HG03039 (cell line): ENCODE data around the gene SLC27A2.
"Not testable (repeated sequence)": the region's sequence is repeated elsewhere in the genome, so short reads cannot be mapped to it uniquely, and the experiment has no call there.

ENCODE experiments used
- ATAC-seq: cut with Tn5 transposase; IDR thresholded peaks from one replicate; pipeline ENCODE4 v1.9.1; 2021; ENCODE audit warnings: mild to moderate bottlenecking, moderate library complexity; ENCODE audit not compliant: unreplicated experiment

The SLC27A2 gene

DNA sequence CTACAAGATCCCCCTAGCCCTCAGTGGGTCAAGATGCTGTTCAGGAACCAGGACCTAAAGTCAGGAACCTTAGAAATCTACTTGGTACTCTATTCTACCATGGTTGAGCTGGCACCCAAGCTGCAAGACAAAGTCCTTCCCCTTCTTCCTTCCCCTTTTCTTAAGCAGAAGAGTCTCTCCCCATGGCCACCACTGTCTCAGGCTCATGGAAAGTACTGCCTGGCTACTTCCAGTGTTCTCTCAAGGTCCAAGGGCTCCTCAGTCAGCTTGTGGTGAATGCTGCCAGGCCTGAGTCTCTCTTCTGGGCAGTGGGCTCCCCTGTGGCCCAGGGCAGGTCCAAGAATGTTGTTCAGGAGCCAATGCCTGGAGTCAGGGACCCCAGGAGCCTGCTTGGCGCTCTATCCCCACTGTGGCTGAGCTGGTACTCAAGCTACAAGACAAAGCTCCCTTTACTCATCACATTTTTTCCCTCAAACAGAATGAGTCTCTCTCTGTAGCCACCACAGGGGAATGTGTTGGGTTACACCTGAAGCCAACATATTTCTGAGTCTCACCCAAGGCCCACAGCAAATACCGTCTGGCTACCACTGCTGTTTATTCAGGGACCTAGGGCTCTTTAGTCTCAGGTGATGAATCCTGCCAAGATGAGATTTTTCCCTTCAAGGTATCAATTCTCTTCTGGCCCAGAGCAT lies 18.1 kb upstream of the SLC27A2 start:
- no peak for ATAC-seq

DNA sequence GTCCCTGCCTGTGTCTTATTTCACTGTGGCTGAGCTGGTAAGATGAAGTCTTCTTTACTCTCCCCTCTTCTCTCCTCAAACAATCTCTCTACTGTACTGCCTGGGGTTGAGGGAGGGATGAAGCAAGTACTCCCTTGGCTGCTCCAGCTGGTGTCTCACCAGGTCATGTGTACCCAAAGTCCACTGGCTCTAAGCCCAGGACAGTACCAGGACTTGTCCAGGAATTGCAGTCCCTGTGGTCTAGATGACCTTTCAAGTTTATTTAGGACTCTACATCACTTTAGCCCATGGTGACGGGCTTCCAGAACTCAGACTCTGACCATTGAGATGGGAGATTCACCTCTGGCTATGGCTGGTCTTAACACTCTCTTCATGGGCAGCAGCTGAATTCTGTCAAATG lies 17.5 kb upstream of the SLC27A2 start:
- no peak for ATAC-seq

DNA sequence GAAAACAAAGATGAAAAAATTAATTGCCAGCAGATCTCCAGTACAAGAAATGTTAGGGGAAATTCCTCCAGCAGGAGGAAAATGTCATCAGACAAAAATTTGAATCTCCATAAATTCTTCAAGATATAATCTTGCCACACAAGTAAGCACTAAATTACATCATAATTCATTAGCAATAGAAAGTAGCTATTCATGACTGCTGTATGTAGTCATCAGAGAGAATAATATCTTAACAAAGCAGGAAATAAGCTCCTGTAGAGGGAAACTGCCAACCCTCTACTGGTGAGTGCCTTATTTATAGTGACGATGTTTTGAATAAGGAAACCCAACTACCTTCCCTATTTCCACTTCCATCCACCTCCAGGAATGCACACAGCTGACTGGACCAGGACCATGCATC lies 15.8 kb upstream of the SLC27A2 start:
- ATAC-seq, result no peak

GRCh38 chr15:50167110-50167509 lies 14.9 kb upstream of the SLC27A2 start:
- ATAC-seq, result no peak

GRCh38 chr15:50168379-50168778 lies 13.6 kb upstream of the SLC27A2 start:
- ATAC-seq, result no peak

DNA sequence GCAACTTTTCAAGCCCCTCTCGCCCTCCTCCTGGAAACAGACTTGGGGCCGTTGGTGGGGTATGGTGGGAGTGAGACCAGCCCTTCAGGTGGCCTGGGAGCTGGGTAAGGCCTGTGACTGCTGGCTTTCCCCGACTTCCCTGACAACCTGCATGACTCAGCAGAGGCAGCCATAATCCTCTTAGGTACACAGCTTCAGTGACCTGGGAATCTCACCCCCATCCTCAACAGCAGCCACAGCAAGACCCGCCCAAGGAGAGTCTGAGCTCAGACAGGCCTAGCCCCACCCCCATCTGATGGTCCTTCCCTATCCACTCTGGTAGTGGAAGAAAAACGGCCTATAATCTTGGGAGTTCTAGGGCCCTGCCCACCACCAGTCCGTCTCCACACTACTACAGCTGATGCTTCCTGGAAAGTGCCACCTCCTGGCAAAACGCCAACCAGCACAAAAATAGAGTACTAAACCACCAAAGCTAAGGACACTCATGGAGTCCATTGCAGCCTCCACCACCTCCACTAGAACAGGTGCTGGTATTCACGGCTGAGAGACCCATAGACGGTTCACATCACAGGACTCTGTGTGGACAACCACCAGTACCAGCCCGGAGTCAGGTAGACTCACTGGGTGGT lies 13.1 kb upstream of the SLC27A2 start:
- no peak for ATAC-seq

DNA sequence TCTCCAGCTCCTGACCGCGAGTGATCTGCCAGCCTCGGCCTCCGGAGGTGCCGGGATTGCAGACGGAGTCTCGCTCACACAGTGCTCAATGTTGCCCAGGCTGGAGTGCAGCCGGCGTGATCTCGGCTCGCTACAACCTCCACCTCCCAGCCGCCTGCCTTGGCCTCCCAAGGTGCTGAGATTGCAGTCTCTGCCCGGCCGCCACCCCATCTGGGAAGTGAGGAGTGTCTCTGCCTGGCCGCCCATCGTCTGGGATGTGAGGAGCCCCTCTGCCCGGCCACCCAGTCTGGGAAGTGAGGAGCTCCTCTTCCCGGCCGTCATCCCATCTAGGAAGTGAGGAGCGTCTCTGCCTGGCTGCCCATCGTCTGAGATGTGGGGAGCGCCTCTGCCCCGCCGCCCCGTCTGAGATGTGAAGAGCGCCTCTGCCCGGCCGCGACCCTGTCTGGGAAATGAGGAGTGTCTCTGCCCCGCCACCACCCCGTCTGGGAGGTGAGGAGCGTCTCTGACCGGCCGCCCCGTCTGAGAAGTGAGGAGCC lies 9.6 kb upstream of the SLC27A2 start:
- ATAC-seq, result not testable (repeated sequence)

GRCh38 chr15:50176869-50177268 lies 5.1 kb upstream of the SLC27A2 start:
- no peak for ATAC-seq

DNA sequence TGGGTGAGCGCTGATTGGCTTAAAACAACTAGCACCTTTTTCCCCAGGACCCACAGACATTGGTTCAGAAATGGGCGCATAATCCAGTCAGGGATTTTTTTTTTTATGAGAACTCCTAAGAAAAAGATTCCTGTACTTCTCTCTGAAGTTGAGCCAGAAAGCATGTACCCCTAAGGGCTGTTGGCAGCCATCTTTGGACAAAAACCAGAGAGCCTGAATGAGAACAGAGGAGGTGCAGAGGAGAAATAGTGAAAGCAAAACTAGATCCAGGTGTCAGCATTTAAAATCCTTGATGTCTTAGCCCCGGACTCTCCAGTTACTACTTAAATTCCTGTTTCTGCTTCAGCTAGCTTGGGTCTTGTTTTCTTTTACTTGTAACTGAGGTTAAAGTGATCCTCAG lies 1.9 kb upstream of the SLC27A2 start:
- no peak for ATAC-seq

GRCh38 chr15:50180582-50180981 lies 1.4 kb upstream of the SLC27A2 start:
- ATAC-seq, result no peak

- no peak for ATAC-seq
These were observed 611 bp upstream of the SLC27A2 start for GRCh38 chr15:50181201-50181968.

GRCh38 chr15:50182219-50183013 lies 420 bp downstream of the SLC27A2 start:
- peak; percentile 36 for ATAC-seq

- ATAC-seq, result no peak
These were observed 1.3 kb downstream of the SLC27A2 start for GRCh38 chr15:50183112-50183794.

- no peak for ATAC-seq
These were observed 3.0 kb downstream of the SLC27A2 start for GRCh38 chr15:50184863-50185504.

DNA sequence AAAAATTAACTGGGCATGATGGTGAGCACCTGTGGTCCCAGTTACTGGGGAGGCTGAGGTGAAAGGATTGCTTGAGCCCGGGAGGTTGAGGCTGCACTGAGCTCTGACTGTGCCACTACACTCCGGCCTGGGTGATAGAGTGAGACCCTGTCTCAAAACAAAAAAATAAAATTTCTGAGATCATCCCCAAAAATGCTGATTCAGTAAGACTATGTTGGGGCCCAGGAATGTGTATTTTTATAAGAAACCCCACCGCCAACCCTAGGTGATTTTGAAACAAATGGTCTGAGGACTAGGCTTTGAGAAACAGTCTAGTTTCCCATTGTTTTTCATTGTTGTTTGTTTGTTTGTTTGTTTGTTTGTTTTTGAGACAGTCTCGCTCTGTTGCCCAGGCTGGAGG lies 4.1 kb downstream of the SLC27A2 start:
- no peak for ATAC-seq

DNA sequence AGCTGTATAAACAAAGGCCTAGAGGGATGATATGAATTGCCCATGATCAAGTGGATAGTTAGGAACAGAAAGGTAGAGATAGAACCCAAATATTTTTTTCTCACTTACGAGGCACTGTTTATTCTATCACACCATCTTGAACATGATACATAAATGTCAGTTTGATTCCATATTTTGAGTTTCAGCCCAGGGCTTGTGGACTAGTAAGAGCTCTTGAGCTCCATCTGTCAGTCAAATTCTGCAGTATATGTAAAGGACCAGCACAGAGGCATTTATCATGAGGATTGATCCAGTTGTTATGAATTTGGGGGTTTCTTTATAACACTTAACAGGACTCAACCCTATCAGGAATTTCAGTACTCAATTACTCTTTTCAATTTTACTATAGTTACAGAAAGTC lies 4.8 kb downstream of the SLC27A2 start:
- ATAC-seq, result no peak

DNA sequence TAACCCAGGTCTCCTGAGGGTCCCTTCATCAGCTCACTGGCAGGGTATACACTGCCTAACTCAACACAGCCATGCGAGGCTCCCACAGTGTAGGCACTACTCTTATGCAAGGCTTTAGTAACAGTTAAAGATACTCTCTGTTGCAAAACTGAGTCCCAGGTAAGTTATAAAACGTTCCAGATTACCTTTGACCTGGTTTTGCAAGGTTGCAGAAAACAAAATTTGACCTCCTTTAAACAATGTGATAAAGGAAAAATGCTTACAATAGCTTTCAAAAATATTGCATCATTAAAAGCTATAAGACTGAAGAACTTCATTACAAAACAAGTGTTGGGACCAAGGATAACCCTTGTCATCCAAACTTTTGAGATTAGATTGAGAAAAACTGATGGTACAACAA lies 5.5 kb downstream of the SLC27A2 start:
- no peak for ATAC-seq

DNA sequence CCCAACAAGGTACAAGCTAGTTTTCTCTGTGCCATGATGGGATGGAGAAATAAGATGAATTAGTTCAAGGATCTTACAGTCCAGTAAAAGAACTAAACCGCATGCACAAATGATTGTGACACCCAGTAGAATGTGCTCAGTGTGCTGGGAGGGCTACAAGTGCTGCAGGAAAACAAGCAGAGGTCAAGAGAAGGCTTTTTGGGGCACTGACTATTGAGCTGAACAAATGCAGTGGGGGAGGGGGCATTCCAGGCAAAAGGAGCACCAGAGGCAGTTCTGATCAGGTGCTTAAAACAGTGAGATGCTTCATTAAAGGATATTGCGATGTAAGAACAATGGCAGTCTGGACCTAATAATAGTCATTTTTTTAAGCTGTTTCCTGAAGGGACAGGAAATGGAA lies 6.0 kb downstream of the SLC27A2 start:
- ATAC-seq, result no peak

GRCh38 chr15:50188793-50189192 lies 6.8 kb downstream of the SLC27A2 start:
- not testable (repeated sequence) for ATAC-seq

DNA sequence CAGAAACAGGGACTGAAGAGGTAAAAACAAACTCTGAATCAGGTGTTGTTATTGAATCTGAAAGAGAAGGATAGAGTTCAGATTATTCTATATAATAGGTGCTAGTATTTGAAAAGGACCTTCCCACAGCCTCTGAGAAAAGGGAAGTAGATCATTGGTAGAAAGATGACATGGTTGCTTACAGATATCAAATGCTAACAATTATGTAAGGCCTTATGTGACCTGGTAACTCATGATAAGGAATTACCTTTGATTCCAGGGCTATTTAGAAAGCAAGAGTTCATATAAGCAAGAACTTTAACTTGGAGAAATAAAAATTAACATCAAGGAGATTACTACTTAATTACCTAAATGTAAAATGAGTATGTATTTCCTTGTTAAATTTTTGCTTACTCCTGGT lies 7.6 kb downstream of the SLC27A2 start:
- no peak for ATAC-seq
